ENCODE measurements around the gene IL6ST. TPM values are rescaled to one million over a fixed set of nuclear protein-coding genes. Genes with fewer than 3 reads are reported as not detected.

IL6ST gene
- total RNA-seq, 3 donors from 2014 or later: 573 to 722 (median 615) TPM

DNA sequence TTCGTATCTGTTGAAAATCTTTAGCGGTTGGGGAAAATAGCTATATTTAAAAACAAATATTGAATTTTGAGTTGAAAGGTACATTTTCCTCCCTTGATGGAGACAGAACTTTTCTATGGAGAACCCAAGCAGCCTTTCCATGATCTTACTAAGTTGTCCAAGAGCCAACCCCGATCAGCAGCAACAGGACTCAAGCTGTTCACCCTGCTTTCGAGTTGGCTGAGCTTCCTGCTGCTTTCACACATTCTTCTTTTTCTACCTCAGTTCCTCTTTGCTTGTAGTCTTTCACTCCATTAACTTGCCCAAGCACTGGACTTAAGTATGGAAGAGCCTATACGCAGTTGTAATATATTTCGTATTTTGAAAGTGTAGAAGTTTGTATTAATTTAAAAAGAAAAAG lies 59.4 kb downstream of the IL6ST start:
- intact Hi-C loops (cut with DNase I; ENCODE audit: low total_unique reads): no loop called here
- Histone ChIP-seq H3K4me1 (no peaks in the 10 kb centered on the region), H3K36me3 (no peaks in the 10 kb centered on the region), H3K9me3 (no peaks in the 10 kb centered on the region), H3K4me3 (no peak overlapping the region), H3K27ac (no peak overlapping the region), H3K27me3 (no peaks in the 10 kb centered on the region)
- no peak for DNase-seq (ENCODE audit: low spot score in 2 of 2)
- TF ChIP-seq POLR2A (IDR thresholded peaks at IDR 0.05): no peak
- TF ChIP-seq POLR2AphosphoS5 (IDR thresholded peaks at IDR 0.05): no peak
- TF ChIP-seq, protein P1, sequence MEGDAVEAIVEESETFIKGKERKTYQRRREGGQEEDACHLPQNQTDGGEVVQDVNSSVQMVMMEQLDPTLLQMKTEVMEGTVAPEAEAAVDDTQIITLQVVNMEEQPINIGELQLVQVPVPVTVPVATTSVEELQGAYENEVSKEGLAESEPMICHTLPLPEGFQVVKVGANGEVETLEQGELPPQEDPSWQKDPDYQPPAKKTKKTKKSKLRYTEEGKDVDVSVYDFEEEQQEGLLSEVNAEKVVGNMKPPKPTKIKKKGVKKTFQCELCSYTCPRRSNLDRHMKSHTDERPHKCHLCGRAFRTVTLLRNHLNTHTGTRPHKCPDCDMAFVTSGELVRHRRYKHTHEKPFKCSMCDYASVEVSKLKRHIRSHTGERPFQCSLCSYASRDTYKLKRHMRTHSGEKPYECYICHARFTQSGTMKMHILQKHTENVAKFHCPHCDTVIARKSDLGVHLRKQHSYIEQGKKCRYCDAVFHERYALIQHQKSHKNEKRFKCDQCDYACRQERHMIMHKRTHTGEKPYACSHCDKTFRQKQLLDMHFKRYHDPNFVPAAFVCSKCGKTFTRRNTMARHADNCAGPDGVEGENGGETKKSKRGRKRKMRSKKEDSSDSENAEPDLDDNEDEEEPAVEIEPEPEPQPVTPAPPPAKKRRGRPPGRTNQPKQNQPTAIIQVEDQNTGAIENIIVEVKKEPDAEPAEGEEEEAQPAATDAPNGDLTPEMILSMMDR (IDR thresholded peaks at IDR 0.05): no peak

DNA sequence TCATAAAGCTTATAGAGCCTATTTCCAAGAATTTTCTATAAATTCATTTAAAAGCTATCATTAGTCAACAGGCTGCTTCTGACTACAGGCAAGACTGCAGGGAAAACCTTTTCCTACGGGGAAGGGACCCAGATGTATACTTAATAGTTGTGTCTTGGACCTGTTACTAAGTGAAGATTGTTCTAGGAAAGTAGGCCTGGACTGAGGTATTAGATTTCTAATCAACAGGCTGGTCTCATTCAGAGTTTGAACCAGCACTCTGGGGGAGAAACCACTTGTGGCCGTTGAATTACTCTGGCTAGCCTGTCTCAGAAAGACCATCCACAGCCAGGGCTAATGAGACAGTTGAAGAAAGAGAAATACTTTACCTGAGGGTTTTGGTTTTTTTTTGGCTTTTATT lies 60.0 kb downstream of the IL6ST start:
- intact Hi-C loops (cut with DNase I; ENCODE audit: low total_unique reads): no loop called here

DNA sequence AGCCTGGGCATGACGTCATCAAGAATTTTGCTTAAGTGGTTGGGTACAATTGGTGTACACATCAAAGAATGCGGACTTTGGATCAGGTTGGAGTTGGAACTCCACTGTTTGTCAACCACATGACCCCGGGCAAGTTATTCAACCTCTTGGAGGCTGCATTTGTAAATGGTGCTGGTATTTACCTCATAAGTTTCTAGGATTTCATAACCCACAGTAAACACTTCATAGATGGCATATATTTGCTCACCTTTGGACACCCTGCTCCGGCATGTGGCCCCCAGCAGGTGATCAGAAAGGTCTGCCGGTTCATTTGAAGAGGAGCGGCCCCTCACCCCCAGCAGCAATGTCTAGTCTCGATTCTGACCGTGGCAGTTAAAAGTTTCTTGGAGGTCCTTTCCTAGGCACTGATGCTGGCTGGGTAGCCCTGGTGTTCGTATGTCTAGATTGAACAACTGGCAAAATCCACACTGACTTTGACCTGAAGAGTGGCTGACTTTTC lies 60.6 kb downstream of the IL6ST start:
- peak overlapping the region; percentile 17 to 73 for H3K27ac ChIP-seq

More for the DNA sequence above, 60.0 kb downstream of the IL6ST start:
- Histone ChIP-seq H3K27ac (peak overlapping the region; percentile 17 to 41), H3K9me3 (no peaks in the 10 kb centered on the region), H3K4me3 (no peak overlapping the region), H3K4me1 (no peaks in the 10 kb centered on the region), H3K27me3 (no peaks in the 10 kb centered on the region), H3K36me3 (no peaks in the 10 kb centered on the region)
- TF ChIP-seq, protein P1 (IDR thresholded peaks at IDR 0.05): no peak
- TF ChIP-seq POLR2AphosphoS5 (IDR thresholded peaks at IDR 0.05): no peak
- TF ChIP-seq POLR2A (IDR thresholded peaks at IDR 0.05): no peak
- no peak for DNase-seq (ENCODE audit: low spot score in 2 of 2)

DNA sequence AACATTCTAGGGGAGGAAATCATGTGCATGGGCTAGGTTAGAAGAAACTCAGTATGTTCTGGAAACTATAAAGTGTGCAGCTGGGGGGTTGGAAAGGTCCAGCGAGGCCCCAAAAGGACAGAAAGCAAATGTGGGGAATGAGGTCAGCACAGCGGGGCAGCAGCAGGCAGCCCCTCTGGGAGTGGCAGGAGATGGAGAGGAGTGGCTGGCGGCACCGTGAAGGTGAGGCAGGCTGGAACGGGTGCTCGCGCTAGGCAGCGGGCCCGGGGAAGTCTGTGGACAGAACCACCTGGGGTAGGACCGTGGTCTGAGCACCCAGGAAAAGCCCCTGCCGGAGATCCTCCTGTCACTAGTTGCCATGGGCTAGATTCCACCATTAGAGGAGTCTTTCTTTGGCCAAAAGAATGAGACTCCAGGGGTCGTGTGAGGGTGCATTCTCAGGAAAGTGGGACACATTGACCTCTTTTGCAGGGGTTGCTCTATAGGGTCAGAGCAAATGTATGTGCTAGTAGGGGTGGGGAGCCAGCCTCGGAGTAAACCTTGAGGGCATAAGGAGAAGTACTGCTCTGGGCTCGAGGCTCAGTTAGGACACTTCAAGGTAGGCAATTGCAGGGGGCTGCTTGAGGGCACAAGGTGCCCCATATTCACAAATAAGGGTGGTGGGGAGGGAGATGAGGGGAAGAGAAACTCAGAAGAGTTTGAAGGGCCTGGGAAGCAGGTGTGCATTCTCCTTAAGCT lies 61.2 kb downstream of the IL6ST start:
- no peaks in the 10 kb centered on the region for H3K27me3 ChIP-seq
- no peaks in the 10 kb centered on the region for H3K9me3 ChIP-seq
- no peak for DNase-seq (ENCODE audit: low spot score in 2 of 2)
- H3K27ac ChIP-seq: peak overlapping the region; percentile 14 to 73
- H3K4me1 ChIP-seq: no peaks in the 10 kb centered on the region
- no peak overlapping the region for H3K4me3 ChIP-seq
- no peak for TF ChIP-seq POLR2A (IDR thresholded peaks at IDR 0.05)
- TF ChIP-seq POLR2AphosphoS5 (IDR thresholded peaks at IDR 0.05): no peak
- TF ChIP-seq, protein P1 (IDR thresholded peaks at IDR 0.05): no peak
- intact Hi-C loops (cut with DNase I; ENCODE audit: low total_unique reads): no loop called here
- no peaks in the 10 kb centered on the region for H3K36me3 ChIP-seq

More for the DNA sequence above, 60.6 kb downstream of the IL6ST start:
- intact Hi-C loops (cut with DNase I; ENCODE audit: low total_unique reads): no loop called here
- Histone ChIP-seq H3K4me3 (no peak overlapping the region), H3K27me3 (no peaks in the 10 kb centered on the region), H3K4me1 (no peaks in the 10 kb centered on the region), H3K36me3 (no peaks in the 10 kb centered on the region), H3K9me3 (no peaks in the 10 kb centered on the region)
- DNase-seq (ENCODE audit: low spot score in 2 of 2): peak; percentile 62 to 64
- TF ChIP-seq, protein P1 (IDR thresholded peaks at IDR 0.05): no peak
- TF ChIP-seq POLR2A (IDR thresholded peaks at IDR 0.05) (no peak), POLR2AphosphoS5 (IDR thresholded peaks at IDR 0.05) (no peak)

DNA sequence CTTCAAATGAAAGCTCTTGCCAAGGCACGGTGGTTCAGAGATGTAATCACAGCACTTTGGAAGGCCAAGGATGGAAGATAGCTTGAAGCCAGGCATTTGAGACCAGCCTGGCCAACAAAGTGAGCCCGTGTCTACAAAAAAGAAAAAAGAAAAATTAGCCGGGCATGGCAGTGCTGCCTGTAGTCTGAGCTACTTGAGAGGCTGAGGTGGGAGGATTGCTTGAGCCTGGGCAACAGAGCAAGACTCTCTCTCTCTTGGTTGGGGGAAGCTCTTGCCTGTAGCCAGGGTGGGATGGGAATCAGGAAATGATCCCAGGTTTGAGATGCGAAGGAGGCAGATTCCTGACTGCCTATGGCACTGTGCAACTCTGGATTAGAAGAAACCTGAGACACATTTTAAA lies 62.1 kb downstream of the IL6ST start:
- no peak overlapping the region for H3K27ac ChIP-seq
- intact Hi-C loops (cut with DNase I; ENCODE audit: low total_unique reads): no loop called here

More for the DNA sequence above, 62.1 kb downstream of the IL6ST start:
- no peak for DNase-seq (ENCODE audit: low spot score in 2 of 2)
- no peaks in the 10 kb centered on the region for H3K27me3 ChIP-seq
- no peak for TF ChIP-seq POLR2A (IDR thresholded peaks at IDR 0.05)
- TF ChIP-seq POLR2AphosphoS5 (IDR thresholded peaks at IDR 0.05): no peak
- TF ChIP-seq, protein P1 (IDR thresholded peaks at IDR 0.05): no peak
- no peak overlapping the region for H3K4me3 ChIP-seq
- no peaks in the 10 kb centered on the region for H3K9me3 ChIP-seq
- no peaks in the 10 kb centered on the region for H3K4me1 ChIP-seq
- H3K36me3 ChIP-seq: no peaks in the 10 kb centered on the region

All from breast epithelium (tissue), 4 donors.